BJ (cell line): Measurements from ENCODE around the gene EEF1A2. TPM values are rescaled to one million over a fixed set of nuclear protein-coding genes. Genes with fewer than 3 reads are reported as not detected.
A peak's percentile ranks its signal among the peaks of the same experiment; 100 is the strongest.

ENCODE experiments used
- CTCF ChIA-PET: fragments of 350-600 bp; formaldehyde crosslinking; extraction: SDS; loops from one replicate; lab custom pipeline; 2021; ENCODE audit warnings: antibody characterized with exemption, inconsistent platforms; lab: Yijun Ruan, JAX
- POLR2A ChIA-PET: fragments of 300-600 bp; sonication (Branson Sonifier 250); formaldehyde crosslinking; extraction: SDS; loops from one replicate; lab custom pipeline; 2021; ENCODE audit warnings: antibody characterized with exemption; lab: Charles Lee
- DNase-seq: peaks from one replicate; pipeline ENCODE4 v3.0.0-alpha.2; 2011; ENCODE audit warnings: low read depth
- H3K27me3 ChIP-seq: 2 replicates; pipeline ENCODE4 v1.6.0; 2011; ENCODE audit warnings: low read length; ENCODE audit not compliant: control insufficient read depth, insufficient read depth
- H3K36me3 ChIP-seq: 2 replicates; pipeline ENCODE4 v1.5.1; 2011; ENCODE audit warnings: low read length; ENCODE audit not compliant: control insufficient read depth, insufficient read depth
- H3K4me3 ChIP-seq: 2 replicates; pipeline ENCODE4 v1.5.1; 2011; ENCODE audit warnings: low read depth, mild to moderate bottlenecking, control low read depth, low read length
- CTCF ChIP-seq: IDR thresholded peaks from 2 replicates; pipeline ENCODE4 v1.5.1; 2011; ENCODE audit warnings: low read depth, mild to moderate bottlenecking, control low read depth, inconsistent platforms, low read length, moderate library complexity; ENCODE audit not compliant: insufficient read depth
- polyA plus RNA-seq: library from polyadenylated mRNA; depleted of rRNA; stranded (reverse); fragments of >200 nt; gene quantifications from 2 replicates; pipeline ENCODE4 v1.2.3, GENCODE V29; 2011

EEF1A2 gene
- polyA plus RNA-seq, 1 experiment, result 9.4 TPM

- ChIA-PET POLR2A (no interaction called here), CTCF (interaction anchor here (0.6 to 5.8 kb wide), 8 partner anchors 12 to 441 kb away, joined by 3 to 53 read pairs (median 3); partner anchors contain the start of genes PRPF6 and TPD52L2)
- Histone ChIP-seq H3K27me3 (no peaks in the 10 kb centered on the region), H3K4me3 (no peak overlapping the region), H3K36me3 (no peaks in the 10 kb centered on the region)
- no peak for DNase-seq
- TF ChIP-seq CTCF, result no peak
Measured at GRCh38 chr20:63539441-63540370, 40.8 kb upstream of the EEF1A2 start.

GRCh38 chr20:63539092-63539430, 40.2 kb upstream of the EEF1A2 start:
- CTCF ChIA-PET, result interaction anchor here (0.8 to 5.8 kb wide), 10 partner anchors 12 to 581 kb away, joined by 3 to 53 read pairs (median 4); partner anchors contain the start of genes PRPF6, SAMD10 and TPD52L2
- DNase-seq, result no peak
- POLR2A ChIA-PET, result no interaction called here
- no peaks in the 10 kb centered on the region for H3K36me3 ChIP-seq
- TF ChIP-seq CTCF, result no peak
- H3K4me3 ChIP-seq, result no peak overlapping the region
- no peaks in the 10 kb centered on the region for H3K27me3 ChIP-seq

- DNase-seq, result no peak
- TF ChIP-seq CTCF, result no peak
- Histone ChIP-seq H3K4me3 (peak overlapping the region; percentile 30), H3K27me3 (no peaks in the 10 kb centered on the region), H3K36me3 (no peaks in the 10 kb centered on the region)
- ChIA-PET CTCF (interaction anchor here (0.7 to 5.8 kb wide), 32 partner anchors 8 to 582 kb away, joined by 3 to 53 read pairs (median 4); partner anchors contain the start of genes GMEB2, PRPF6, RTEL1 and SAMD10), POLR2A (interaction anchor here (0.9 kb wide), 1 partner anchor 327 kb away, joined by 3 read pairs; no protein-coding TSS in a partner anchor)
Measured at GRCh38 chr20:63538204-63539091, 39.6 kb upstream of the EEF1A2 start.

GRCh38 chr20:63537525-63538203, 38.8 kb upstream of the EEF1A2 start:
- no peaks in the 10 kb centered on the region for H3K36me3 ChIP-seq
- peak overlapping the region; percentile 30 for H3K4me3 ChIP-seq
- no peaks in the 10 kb centered on the region for H3K27me3 ChIP-seq
- ChIA-PET POLR2A (interaction anchor here (0.9 kb wide), 1 partner anchor 328 kb away, joined by 3 read pairs; no protein-coding TSS in a partner anchor), CTCF (interaction anchor here (0.5 to 5.8 kb wide), 40 partner anchors 8 to 583 kb away, joined by 3 to 53 read pairs (median 4); partner anchors contain the start of genes GMEB2, PRPF6, RTEL1 and SAMD10)
- TF ChIP-seq CTCF, result peak; percentile 95
- DNase-seq, result peak; percentile 47
